HL-60 (cell line): Measurements from ENCODE around the gene TARDBP.

Experiments used
- DNase-seq, 2 experiments: peaks; one replicate each; pipeline ENCODE4 v3.0.0-alpha.2; 2010 to 2020; ENCODE audit warnings: low read depth in 1 of 2, low spot score in 1 of 2
- H3K27ac ChIP-seq: fragments of 250-450 bp; sonication (Bioruptor Pico); replicated peaks from 2 replicates; pipeline ENCODE4 v1.5.1; 2020; ENCODE audit warnings: mild to moderate bottlenecking, moderate library complexity
- H3K27me3 ChIP-seq: fragments of 250-450 bp; sonication (Bioruptor Pico); 2 replicates; pipeline ENCODE4 v1.5.1; 2021; ENCODE audit warnings: mild to moderate bottlenecking, moderate library complexity; ENCODE audit not compliant: insufficient read depth, poor library complexity, severe bottlenecking
- H3K4me3 ChIP-seq: replicated peaks from 2 replicates; pipeline ENCODE4 v1.5.1; 2011; ENCODE audit warnings: mild to moderate bottlenecking, control low read depth, low read length; ENCODE audit not compliant: insufficient read depth
- GABPA ChIP-seq: IDR thresholded peaks from 2 replicates; pipeline ENCODE4 v1.6.1; 2012; ENCODE audit warnings: low read depth
- POLR2AphosphoS5 ChIP-seq: IDR thresholded peaks from 2 replicates; pipeline ENCODE4 v1.6.1; 2012; ENCODE audit warnings: low read depth
- SPI1 ChIP-seq: IDR thresholded peaks from 2 replicates; pipeline ENCODE4 v1.6.1; 2012; ENCODE audit warnings: low read depth, mild to moderate bottlenecking, borderline replicate concordance
- TF ChIP-seq, protein P1 (sequence below): IDR thresholded peaks from one replicate; pipeline ENCODE4 v1.5.1; 2011; ENCODE audit warnings: low read length, control low read depth, inconsistent platforms; ENCODE audit not compliant: insufficient read depth
- TF ChIP-seq, protein P2 (sequence below): IDR thresholded peaks from 2 replicates; pipeline ENCODE4 v1.6.1; 2012; ENCODE audit warnings: low read depth; ENCODE audit not compliant: insufficient replicate concordance

TARDBP gene

DNA sequence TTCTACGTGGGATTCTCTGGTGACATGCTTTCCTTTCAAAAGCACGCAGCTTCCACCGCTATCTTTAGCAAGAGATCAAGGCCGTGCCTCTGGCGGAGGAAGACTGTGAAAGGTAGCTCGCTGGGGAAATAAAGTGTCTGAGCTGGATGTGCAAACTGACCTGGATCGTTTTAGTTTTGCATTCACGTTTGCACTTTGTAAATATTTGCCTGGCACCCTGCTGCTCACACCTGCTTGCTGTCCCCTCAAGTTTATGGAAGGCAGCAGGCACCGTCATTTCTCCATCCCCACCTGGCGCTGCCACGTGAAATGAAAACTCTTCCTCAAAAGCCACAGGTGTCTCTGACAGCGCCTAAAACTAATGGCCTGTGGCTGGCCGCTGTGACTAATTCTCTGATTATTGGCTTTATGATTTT is 44.0 kb upstream of the TARDBP start:
- no peak overlapping the region for H3K4me3 ChIP-seq
- DNase-seq, result no peak
- no peak overlapping the region for H3K27ac ChIP-seq
- H3K27me3 ChIP-seq, result no peaks in the 10 kb centered on the region
- no peak for TF ChIP-seq GABPA
- no peak for TF ChIP-seq SPI1
- TF ChIP-seq, protein P1, sequence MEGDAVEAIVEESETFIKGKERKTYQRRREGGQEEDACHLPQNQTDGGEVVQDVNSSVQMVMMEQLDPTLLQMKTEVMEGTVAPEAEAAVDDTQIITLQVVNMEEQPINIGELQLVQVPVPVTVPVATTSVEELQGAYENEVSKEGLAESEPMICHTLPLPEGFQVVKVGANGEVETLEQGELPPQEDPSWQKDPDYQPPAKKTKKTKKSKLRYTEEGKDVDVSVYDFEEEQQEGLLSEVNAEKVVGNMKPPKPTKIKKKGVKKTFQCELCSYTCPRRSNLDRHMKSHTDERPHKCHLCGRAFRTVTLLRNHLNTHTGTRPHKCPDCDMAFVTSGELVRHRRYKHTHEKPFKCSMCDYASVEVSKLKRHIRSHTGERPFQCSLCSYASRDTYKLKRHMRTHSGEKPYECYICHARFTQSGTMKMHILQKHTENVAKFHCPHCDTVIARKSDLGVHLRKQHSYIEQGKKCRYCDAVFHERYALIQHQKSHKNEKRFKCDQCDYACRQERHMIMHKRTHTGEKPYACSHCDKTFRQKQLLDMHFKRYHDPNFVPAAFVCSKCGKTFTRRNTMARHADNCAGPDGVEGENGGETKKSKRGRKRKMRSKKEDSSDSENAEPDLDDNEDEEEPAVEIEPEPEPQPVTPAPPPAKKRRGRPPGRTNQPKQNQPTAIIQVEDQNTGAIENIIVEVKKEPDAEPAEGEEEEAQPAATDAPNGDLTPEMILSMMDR, result no peak
- no peak for TF ChIP-seq POLR2AphosphoS5
- TF ChIP-seq, protein P2, sequence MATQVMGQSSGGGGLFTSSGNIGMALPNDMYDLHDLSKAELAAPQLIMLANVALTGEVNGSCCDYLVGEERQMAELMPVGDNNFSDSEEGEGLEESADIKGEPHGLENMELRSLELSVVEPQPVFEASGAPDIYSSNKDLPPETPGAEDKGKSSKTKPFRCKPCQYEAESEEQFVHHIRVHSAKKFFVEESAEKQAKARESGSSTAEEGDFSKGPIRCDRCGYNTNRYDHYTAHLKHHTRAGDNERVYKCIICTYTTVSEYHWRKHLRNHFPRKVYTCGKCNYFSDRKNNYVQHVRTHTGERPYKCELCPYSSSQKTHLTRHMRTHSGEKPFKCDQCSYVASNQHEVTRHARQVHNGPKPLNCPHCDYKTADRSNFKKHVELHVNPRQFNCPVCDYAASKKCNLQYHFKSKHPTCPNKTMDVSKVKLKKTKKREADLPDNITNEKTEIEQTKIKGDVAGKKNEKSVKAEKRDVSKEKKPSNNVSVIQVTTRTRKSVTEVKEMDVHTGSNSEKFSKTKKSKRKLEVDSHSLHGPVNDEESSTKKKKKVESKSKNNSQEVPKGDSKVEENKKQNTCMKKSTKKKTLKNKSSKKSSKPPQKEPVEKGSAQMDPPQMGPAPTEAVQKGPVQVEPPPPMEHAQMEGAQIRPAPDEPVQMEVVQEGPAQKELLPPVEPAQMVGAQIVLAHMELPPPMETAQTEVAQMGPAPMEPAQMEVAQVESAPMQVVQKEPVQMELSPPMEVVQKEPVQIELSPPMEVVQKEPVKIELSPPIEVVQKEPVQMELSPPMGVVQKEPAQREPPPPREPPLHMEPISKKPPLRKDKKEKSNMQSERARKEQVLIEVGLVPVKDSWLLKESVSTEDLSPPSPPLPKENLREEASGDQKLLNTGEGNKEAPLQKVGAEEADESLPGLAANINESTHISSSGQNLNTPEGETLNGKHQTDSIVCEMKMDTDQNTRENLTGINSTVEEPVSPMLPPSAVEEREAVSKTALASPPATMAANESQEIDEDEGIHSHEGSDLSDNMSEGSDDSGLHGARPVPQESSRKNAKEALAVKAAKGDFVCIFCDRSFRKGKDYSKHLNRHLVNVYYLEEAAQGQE, result no peak

DNA sequence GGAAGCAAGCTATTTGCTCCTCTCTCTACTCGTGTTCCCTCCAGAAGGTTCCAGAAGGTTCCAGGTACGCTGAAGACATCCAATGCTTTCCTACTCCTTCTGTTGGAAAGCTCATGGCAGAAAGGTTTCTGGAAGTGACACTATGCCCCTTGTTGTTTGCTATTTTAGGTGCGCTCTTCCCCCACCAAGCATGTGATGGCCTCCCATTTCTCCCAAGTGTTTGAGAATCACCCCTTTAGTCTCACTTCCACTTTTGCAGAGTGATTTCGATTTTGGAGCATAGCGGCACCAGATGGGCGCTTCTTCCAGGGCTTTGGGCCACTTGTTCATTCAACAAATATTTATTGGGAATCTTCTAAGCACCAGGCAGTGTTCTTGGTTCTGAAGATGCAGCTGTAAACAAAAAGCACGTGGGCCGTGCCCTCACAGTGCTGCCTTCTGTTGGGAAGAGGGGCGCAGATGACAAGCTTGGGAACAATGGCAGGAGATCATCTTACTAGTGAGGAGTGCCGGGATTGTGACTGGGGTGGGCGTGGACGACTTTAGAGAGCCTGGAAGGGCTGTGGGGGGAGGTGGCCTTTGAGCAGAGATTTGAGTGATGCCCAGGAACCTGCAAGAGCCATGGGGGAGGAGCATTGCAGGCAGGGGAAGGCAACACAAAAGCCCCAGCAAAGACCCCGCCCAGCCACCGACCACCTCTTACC is 43.0 kb upstream of the TARDBP start:
- H3K4me3 ChIP-seq, result no peak overlapping the region

DNA sequence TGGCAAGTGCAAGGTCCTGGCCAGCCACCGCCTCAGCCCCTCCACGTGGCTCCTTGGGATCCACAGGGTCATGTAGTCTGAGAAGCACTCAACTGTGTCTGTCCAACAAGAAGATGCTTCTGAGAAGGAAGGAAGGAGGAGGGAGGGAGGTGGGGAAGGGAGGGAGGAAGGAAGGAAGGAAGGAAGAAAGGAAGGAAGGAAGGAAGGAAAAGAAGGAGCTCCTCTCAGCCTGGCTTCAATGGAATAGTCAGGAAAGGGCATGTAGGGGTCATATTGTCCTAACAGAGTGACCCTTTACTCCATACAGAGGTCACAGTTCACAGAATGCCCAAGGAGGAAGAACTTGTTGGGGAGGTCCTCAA is 42.5 kb upstream of the TARDBP start:
- TF ChIP-seq, protein P1, result no peak
- no peak for TF ChIP-seq POLR2AphosphoS5
- no peak for TF ChIP-seq GABPA
- no peak for TF ChIP-seq SPI1
- TF ChIP-seq, protein P2, result no peak
- no peak overlapping the region for H3K27ac ChIP-seq
- H3K4me3 ChIP-seq, result no peak overlapping the region
- DNase-seq, result no peak
- H3K27me3 ChIP-seq, result no peaks in the 10 kb centered on the region

More for the DNA sequence above, 43.0 kb upstream of the TARDBP start:
- TF ChIP-seq GABPA (no peak), POLR2AphosphoS5 (no peak), SPI1 (no peak)
- TF ChIP-seq, protein P2, result no peak
- TF ChIP-seq, protein P1, result no peak
- Histone ChIP-seq H3K27ac (no peak overlapping the region), H3K27me3 (no peaks in the 10 kb centered on the region)
- DNase-seq, result no peak
